Fibroblast of mammary gland (primary cell): ENCODE results near the gene G6PC3.
"Not testable (repeated sequence)": the region's sequence is repeated elsewhere in the genome, so short reads cannot be mapped to it uniquely, and the experiment has no call there.

ENCODE experiments used
- DNase-seq: peaks from one replicate; pipeline ENCODE4 v3.0.0-alpha.2; 2010; ENCODE audit warnings: low read depth
- H3K4me3 ChIP-seq: 2 replicates; pipeline ENCODE4 v1.5.1; 2011; ENCODE audit warnings: low read depth, mild to moderate bottlenecking, low read length, moderate library complexity; ENCODE audit not compliant: control insufficient read depth
- TF ChIP-seq, protein P1 (sequence below): conservative IDR thresholded peaks from 2 replicates; pipeline ENCODE4 v1.5.1; 2011; ENCODE audit warnings: low read depth, low read length, inconsistent platforms; ENCODE audit not compliant: control insufficient read depth, insufficient read depth

The G6PC3 gene, protein sequence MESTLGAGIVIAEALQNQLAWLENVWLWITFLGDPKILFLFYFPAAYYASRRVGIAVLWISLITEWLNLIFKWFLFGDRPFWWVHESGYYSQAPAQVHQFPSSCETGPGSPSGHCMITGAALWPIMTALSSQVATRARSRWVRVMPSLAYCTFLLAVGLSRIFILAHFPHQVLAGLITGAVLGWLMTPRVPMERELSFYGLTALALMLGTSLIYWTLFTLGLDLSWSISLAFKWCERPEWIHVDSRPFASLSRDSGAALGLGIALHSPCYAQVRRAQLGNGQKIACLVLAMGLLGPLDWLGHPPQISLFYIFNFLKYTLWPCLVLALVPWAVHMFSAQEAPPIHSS

DNA sequence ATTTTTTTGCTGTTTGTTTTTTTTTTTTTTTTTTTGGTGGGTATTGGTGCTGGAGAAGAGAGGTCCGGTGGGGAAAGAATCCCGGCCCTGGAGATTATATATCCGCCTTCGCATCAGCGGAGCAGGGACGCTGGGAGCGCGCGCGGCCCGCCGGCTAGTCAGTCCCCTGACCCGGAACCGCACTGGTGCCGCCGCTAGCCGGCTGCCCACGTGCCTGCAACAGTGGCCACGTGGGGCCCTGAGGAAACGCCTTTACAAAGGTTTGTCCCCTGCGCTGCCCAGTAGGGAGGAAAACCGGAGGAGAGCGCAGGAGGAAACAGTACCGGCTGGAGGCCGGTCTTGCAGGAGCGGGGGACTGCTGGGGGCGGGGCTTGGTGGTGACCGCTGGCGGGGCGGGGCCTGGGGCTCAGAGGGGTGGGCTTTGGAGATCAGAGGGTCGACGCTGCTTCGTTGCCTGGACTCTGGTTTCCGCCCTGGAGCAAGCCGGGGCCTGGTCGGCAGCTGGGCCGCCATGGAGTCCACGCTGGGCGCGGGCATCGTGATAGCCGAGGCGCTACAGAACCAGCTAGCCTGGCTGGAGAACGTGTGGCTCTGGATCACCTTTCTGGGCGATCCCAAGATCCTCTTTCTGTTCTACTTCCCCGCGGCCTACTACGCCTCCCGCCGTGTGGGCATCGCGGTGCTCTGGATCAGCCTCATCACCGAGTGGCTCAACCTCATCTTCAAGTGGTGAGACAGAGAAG is at the start of gene G6PC3:
G6PC3 (plus strand) TSS at position 281 of the 743 bp plus-strand sequence; CDS start at position 512, 231 bp downstream.
- H3K4me3 ChIP-seq, result peak within 1 kb of the TSS; percentile 65
- TF ChIP-seq, protein P1, sequence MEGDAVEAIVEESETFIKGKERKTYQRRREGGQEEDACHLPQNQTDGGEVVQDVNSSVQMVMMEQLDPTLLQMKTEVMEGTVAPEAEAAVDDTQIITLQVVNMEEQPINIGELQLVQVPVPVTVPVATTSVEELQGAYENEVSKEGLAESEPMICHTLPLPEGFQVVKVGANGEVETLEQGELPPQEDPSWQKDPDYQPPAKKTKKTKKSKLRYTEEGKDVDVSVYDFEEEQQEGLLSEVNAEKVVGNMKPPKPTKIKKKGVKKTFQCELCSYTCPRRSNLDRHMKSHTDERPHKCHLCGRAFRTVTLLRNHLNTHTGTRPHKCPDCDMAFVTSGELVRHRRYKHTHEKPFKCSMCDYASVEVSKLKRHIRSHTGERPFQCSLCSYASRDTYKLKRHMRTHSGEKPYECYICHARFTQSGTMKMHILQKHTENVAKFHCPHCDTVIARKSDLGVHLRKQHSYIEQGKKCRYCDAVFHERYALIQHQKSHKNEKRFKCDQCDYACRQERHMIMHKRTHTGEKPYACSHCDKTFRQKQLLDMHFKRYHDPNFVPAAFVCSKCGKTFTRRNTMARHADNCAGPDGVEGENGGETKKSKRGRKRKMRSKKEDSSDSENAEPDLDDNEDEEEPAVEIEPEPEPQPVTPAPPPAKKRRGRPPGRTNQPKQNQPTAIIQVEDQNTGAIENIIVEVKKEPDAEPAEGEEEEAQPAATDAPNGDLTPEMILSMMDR, result no peak
- peak; percentile 98 for DNase-seq

DNA sequence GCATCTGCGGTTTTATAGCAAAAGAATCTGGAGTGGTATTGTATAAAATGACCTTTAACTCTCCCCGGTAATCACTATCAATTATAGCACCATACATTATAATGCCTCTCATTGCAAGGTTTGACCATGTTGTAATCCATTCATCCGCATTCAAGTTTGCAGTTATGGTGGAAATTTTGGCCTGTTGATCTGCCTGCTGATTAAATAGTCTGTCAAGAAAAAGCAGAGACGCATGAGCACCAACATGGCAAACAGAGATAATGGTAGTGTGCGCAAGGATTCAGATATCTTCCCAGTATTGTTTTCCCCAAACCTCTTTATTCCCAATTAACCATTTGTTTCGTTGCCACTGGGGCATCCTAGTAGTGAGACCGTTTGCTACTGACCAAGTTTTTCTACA is 49.3 kb upstream of the G6PC3 start:
- DNase-seq, result not testable (repeated sequence)

DNA sequence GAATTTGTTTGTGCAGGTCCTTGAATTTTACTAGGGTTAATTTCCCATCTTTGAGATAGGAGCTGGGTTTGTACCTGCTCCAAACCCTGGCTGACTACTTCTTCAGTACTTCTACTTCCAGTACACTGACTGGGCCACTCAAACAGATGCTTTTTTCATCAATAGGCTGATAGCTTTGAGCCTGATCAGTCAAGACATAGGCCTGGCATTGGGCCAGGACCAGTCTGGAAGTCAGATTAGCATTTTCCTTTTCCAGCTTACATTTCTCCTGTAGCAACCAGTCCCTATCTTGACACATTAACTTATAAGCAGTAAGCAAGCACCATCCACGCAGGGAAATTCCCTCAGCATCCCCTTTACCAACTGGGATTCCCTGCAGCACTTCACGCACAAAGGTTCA is 48.3 kb upstream of the G6PC3 start:
- H3K4me3 ChIP-seq, result no peak overlapping the region
- TF ChIP-seq, protein P1, result no peak
- DNase-seq, result no peak

More for the DNA sequence above, 49.3 kb upstream of the G6PC3 start:
- not testable (repeated sequence) for H3K4me3 ChIP-seq

DNA sequence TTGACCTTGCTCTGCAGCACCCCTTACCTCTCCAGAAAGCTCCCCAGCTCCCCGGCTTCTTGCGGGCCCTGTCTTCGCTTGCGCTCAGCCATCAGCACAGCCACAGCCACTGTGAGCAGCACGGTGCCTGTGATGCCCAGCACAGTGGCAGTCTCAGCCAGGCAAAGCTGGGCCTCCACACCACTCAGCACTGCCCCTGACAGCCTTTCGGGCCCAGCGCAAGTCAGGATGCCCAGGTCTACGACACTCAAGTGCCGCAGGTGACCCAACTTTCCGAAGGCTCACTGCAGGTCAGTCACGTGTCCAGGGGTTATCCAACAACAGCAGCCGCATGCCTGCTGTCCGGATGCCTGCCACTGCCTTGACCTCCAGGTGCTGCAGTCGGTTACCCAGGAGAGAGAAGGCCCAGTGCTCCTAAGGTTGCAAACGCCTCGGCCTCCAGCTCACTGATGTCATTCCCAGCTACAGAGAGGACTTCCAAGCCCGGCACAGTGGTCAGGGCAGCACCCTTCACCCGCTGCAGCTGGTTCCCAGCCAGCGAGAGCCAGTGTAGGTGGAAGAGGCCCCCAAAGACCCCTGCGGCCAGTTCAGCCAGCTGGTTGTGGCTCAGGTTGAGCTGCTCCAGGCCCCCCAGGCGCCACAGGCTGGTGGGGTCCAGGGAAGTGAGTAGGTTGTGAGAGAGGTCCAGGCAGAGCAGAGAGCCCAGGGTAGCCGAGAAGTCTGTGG is 46.8 kb upstream of the G6PC3 start:
- TF ChIP-seq, protein P1, result no peak
- no peak for DNase-seq
- H3K4me3 ChIP-seq, result no peak overlapping the region

DNA sequence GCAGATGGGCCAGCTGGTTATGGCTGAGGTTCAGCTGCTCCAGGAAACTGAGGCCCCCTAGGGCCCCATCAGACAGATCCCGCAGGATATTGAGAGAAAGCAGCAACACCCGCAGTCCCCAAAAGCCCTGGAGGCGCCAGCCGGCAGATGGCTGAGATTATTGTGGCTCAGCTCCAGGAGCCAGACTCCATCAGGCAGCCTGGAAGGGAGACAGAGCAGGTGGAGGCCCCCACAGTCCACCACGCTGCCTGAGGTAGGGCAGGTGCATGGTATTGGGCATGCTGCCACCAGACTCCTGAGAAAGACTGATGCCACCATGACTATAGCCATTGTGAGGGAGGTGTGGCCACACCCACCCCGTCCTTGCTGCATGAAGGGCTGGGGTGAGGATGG is 46.3 kb upstream of the G6PC3 start:
- no peak overlapping the region for H3K4me3 ChIP-seq
- DNase-seq, result no peak
- TF ChIP-seq, protein P1, result no peak

DNA sequence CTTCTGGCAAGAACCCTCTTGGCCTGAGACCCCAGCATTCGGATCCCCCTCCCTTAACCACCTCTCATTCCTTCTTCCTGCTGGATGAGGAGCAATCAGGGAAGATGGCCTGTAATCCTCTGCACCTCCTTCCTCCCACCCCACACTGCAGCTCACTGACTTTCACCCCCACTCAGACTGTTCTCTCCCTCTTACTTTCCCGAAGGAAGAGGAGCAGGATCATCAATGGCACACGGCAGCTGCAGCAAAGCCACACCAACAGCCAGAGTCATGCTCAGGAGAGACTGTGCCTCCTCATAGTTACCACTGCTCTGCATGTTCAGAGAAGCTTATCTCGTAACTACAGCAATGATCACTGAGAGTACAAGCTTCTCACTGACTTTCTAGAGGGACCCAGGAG is 45.7 kb upstream of the G6PC3 start:
- no peak for DNase-seq
- H3K4me3 ChIP-seq, result no peak overlapping the region
- TF ChIP-seq, protein P1, result no peak

DNA sequence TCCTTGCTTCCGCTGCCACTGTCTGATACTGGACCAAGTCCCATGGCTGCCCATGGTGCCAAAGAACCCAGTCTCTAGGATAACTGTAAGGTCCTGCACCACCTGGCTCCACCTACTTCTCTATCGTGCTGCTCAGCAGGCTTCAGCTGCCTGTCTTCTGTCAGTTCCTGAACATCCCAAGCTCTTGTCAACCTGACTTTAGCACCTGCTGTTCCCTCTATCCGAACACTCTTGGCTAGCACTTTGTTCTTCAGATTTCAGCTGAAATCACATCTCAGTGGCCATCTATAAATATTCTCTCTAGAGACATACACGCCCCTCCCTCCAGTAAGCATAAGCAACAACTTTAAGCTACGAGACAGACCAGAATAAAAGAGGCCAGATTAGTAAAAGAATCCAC is 40.8 kb upstream of the G6PC3 start:
- H3K4me3 ChIP-seq, result no peak overlapping the region
- TF ChIP-seq, protein P1, result no peak
- no peak for DNase-seq
